Neural cell (in vitro differentiated cells): ENCODE results near the gene BICDL1. TPM values are rescaled to one million over a fixed set of nuclear protein-coding genes. Genes with fewer than 3 reads are reported as not detected.

Source experiments
- H2AFZ ChIP-seq: fragments of 200-600, 300-800 bp; sonication (generic), shearing (Covaris generic); 2 replicates; pipeline ENCODE4 v1.6.0; 2014; ENCODE audit warnings: low read depth, mild to moderate bottlenecking, antibody characterized with exemption, low read length, moderate library complexity
- H3F3A ChIP-seq: fragments of 200-600 bp; shearing (Covaris generic); 2 replicates; pipeline ENCODE4 v1.6.1; 2016; ENCODE audit warnings: mild to moderate bottlenecking, moderate library complexity, mixed read lengths, antibody characterized with exemption, low read length; ENCODE audit not compliant: insufficient read depth, poor library complexity, severe bottlenecking
- H3K27ac ChIP-seq: fragments of 200-600, 300-800 bp; sonication (generic), shearing (Covaris generic); 2 replicates; pipeline ENCODE4 v1.5.1; 2014; ENCODE audit warnings: mild to moderate bottlenecking, low read length, moderate library complexity
- H3K27me3 ChIP-seq: fragments of 300-800, 200-600 bp; sonication (generic), shearing (Covaris generic); 2 replicates; pipeline ENCODE4 v1.6.0; 2014; ENCODE audit warnings: mild to moderate bottlenecking, low read depth, low read length, moderate library complexity; ENCODE audit not compliant: insufficient read depth
- H3K36me3 ChIP-seq: fragments of 300-800, 200-600 bp; sonication (generic), shearing (Covaris generic); 2 replicates; pipeline ENCODE4 v1.5.1; 2014; ENCODE audit warnings: mild to moderate bottlenecking, antibody characterized with exemption, low read length, moderate library complexity; ENCODE audit not compliant: insufficient read depth
- H3K4me2 ChIP-seq: fragments of 300-800, 200-600 bp; sonication (generic), shearing (Covaris generic); 2 replicates; pipeline ENCODE4 v1.6.0; 2014; ENCODE audit warnings: mild to moderate bottlenecking, low read length
- H3K4me3 ChIP-seq: fragments of 300-800, 200-600 bp; sonication (generic), shearing (Covaris generic); 2 replicates; pipeline ENCODE4 v1.5.1; 2014; ENCODE audit warnings: mild to moderate bottlenecking, low read length, moderate library complexity
- H3K79me2 ChIP-seq: fragments of 200-600 bp; shearing (Covaris generic); replicated peaks from 2 replicates; pipeline ENCODE4 v1.6.0; 2014; ENCODE audit warnings: mild to moderate bottlenecking, low read length, moderate library complexity; ENCODE audit not compliant: insufficient read depth
- H3K9ac ChIP-seq: fragments of 300-800, 200-600 bp; sonication (generic), shearing (Covaris generic); 2 replicates; pipeline ENCODE4 v1.6.1; 2016; ENCODE audit warnings: mild to moderate bottlenecking, low read length, mixed read lengths
- H3K9me2 ChIP-seq: fragments of 200-600 bp; shearing (Covaris generic); 2 replicates; pipeline ENCODE4 v1.6.1; 2016; ENCODE audit warnings: mild to moderate bottlenecking, low read length, mixed read lengths; ENCODE audit not compliant: insufficient read depth
- H3K9me3 ChIP-seq: fragments of 200-600, 300-800 bp; sonication (generic), shearing (Covaris generic); 2 replicates; pipeline ENCODE4 v1.6.1; 2016; ENCODE audit warnings: mild to moderate bottlenecking, mixed run types, low read length, moderate library complexity, mixed read lengths
- H4K20me1 ChIP-seq: fragments of 200-600 bp; shearing (Covaris generic); 2 replicates; pipeline ENCODE4 v1.6.1; 2016; ENCODE audit warnings: mild to moderate bottlenecking, mixed run types; ENCODE audit not compliant: insufficient read depth
- EP300 ChIP-seq: fragments of 450-650 bp; conservative IDR thresholded peaks from 2 replicates; pipeline ENCODE4 v1.6.1; 2014; ENCODE audit warnings: antibody characterized with exemption, mild to moderate bottlenecking, moderate library complexity; ENCODE audit not compliant: poor library complexity, severe bottlenecking
- EZH2 ChIP-seq: fragments of 200-600, 300-800 bp; shearing (Covaris generic), sonication (generic); IDR thresholded peaks from 2 replicates; pipeline ENCODE4 v1.6.1; 2014; ENCODE audit warnings: antibody characterized with exemption, low read length, borderline replicate concordance, mild to moderate bottlenecking; ENCODE audit not compliant: insufficient read depth, poor library complexity, severe bottlenecking
- MXI1 ChIP-seq: fragments of 450-650 bp; conservative IDR thresholded peaks from 2 replicates; pipeline ENCODE4 v1.6.1; 2014; ENCODE audit warnings: antibody characterized with exemption, mild to moderate bottlenecking; ENCODE audit not compliant: poor library complexity, severe bottlenecking
- POLR2AphosphoS5 ChIP-seq: IDR thresholded peaks from 2 replicates; pipeline ENCODE4 v1.6.1; 2012
- RAD21 ChIP-seq: fragments of 450-650 bp; conservative IDR thresholded peaks from 2 replicates; pipeline ENCODE4 v1.6.1; 2014; ENCODE audit warnings: antibody characterized with exemption, mild to moderate bottlenecking, moderate library complexity
- SMC3 ChIP-seq: fragments of 450-650 bp; conservative IDR thresholded peaks from 2 replicates; pipeline ENCODE4 v1.6.1; 2014; ENCODE audit warnings: antibody characterized with exemption, mild to moderate bottlenecking, moderate library complexity; ENCODE audit not compliant: poor library complexity
- TAF1 ChIP-seq: IDR thresholded peaks from 2 replicates; pipeline ENCODE4 v1.6.1; 2012; ENCODE audit warnings: low read depth
- polyA plus RNA-seq: library from polyadenylated mRNA; depleted of rRNA; stranded (reverse); fragments of >200 nt; gene quantifications from 2 replicates; pipeline ENCODE4 v1.2.3, GENCODE V29; 2014
- TF ChIP-seq, protein P1 (sequence below): IDR thresholded peaks from 2 replicates; pipeline ENCODE4 v1.6.1; 2012; ENCODE audit warnings: borderline replicate concordance
- TF ChIP-seq, protein P2 (sequence below): fragments of 450-650 bp; IDR thresholded peaks from 2 replicates; pipeline ENCODE4 v1.5.1; 2014; ENCODE audit warnings: antibody characterized with exemption, mild to moderate bottlenecking, moderate library complexity; ENCODE audit not compliant: poor library complexity, severe bottlenecking

The BICDL1 gene
- polyA plus RNA-seq, 1 donor from 2014 or later = 136 TPM

DNA sequence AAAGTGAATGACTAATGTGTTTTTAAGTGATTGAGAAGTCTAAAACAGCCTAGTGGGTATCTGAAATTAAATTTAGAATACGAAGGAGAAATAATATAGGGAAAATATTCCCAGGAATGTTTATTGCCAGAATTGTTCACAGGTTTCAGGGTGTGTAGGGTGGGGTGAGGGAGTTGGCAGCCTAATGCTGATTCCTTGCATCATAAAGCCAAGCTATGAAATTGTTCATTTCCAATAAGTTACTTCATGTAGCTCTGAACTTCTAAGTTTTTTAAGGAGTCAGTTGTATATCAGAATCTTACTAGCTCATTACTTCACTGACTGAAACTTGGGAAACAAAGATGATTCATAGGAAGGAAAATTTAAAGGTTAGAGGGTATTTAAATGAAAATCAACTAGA lies 71.2 kb downstream of the BICDL1 start:
- no peak overlapping the region for H3K4me3 ChIP-seq
- no peaks in the 10 kb centered on the region for H3K9me2 ChIP-seq
- H3K4me2 ChIP-seq = no peak overlapping the region
- no peaks in the 10 kb centered on the region for H3K79me2 ChIP-seq
- H2AFZ ChIP-seq = no peak overlapping the region
- no peaks in the 10 kb centered on the region for H3K9me3 ChIP-seq
- H3K9ac ChIP-seq = no peak overlapping the region
- peaks cover 7% of the 10 kb centered on the region for H3K36me3 ChIP-seq
- no peaks in the 10 kb centered on the region for H4K20me1 ChIP-seq
- no peak overlapping the region for H3K27ac ChIP-seq
- no peaks in the 10 kb centered on the region for H3F3A ChIP-seq
- no peaks in the 10 kb centered on the region for H3K27me3 ChIP-seq
- TF ChIP-seq MXI1 (no peak), EP300 (no peak), RAD21 (no peak), POLR2AphosphoS5 (no peak)
- TF ChIP-seq, protein P1, sequence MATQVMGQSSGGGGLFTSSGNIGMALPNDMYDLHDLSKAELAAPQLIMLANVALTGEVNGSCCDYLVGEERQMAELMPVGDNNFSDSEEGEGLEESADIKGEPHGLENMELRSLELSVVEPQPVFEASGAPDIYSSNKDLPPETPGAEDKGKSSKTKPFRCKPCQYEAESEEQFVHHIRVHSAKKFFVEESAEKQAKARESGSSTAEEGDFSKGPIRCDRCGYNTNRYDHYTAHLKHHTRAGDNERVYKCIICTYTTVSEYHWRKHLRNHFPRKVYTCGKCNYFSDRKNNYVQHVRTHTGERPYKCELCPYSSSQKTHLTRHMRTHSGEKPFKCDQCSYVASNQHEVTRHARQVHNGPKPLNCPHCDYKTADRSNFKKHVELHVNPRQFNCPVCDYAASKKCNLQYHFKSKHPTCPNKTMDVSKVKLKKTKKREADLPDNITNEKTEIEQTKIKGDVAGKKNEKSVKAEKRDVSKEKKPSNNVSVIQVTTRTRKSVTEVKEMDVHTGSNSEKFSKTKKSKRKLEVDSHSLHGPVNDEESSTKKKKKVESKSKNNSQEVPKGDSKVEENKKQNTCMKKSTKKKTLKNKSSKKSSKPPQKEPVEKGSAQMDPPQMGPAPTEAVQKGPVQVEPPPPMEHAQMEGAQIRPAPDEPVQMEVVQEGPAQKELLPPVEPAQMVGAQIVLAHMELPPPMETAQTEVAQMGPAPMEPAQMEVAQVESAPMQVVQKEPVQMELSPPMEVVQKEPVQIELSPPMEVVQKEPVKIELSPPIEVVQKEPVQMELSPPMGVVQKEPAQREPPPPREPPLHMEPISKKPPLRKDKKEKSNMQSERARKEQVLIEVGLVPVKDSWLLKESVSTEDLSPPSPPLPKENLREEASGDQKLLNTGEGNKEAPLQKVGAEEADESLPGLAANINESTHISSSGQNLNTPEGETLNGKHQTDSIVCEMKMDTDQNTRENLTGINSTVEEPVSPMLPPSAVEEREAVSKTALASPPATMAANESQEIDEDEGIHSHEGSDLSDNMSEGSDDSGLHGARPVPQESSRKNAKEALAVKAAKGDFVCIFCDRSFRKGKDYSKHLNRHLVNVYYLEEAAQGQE = no peak

DNA sequence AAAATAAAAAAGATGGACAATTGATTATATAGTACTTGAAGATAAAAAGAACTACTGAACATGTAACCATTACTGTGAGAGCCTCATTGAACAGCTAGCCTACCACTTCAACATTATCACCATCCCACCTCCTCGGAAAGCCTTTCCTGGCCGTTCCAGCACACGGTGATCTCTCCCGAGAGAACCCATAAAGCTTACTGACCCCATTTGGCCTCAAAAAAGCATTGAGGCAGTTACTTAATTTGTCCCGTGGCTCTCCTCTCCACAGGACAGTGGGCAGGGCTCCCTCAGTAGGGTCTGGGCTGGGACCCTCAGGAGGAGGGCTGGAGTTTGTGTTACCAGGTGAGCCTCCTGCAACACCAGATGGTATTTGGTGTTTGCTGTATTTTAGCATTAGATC lies 71.7 kb downstream of the BICDL1 start:
- Histone ChIP-seq H4K20me1 (no peaks in the 10 kb centered on the region), H3K27me3 (no peaks in the 10 kb centered on the region), H3K36me3 (peaks cover 7% of the 10 kb centered on the region), H3K4me2 (no peak overlapping the region), H3K9me3 (no peaks in the 10 kb centered on the region), H3K79me2 (no peaks in the 10 kb centered on the region), H3K27ac (no peak overlapping the region), H3K9me2 (no peaks in the 10 kb centered on the region), H3K4me3 (no peak overlapping the region), H2AFZ (no peak overlapping the region), H3K9ac (no peak overlapping the region), H3F3A (no peaks in the 10 kb centered on the region)
- TF ChIP-seq MXI1 = no peak
- TF ChIP-seq, protein P1 = no peak
- TF ChIP-seq SMC3 = no peak
- no peak for TF ChIP-seq EZH2
- no peak for TF ChIP-seq TAF1
- TF ChIP-seq POLR2AphosphoS5 = no peak
- no peak for TF ChIP-seq EP300
- no peak for TF ChIP-seq RAD21
- TF ChIP-seq, protein P2, sequence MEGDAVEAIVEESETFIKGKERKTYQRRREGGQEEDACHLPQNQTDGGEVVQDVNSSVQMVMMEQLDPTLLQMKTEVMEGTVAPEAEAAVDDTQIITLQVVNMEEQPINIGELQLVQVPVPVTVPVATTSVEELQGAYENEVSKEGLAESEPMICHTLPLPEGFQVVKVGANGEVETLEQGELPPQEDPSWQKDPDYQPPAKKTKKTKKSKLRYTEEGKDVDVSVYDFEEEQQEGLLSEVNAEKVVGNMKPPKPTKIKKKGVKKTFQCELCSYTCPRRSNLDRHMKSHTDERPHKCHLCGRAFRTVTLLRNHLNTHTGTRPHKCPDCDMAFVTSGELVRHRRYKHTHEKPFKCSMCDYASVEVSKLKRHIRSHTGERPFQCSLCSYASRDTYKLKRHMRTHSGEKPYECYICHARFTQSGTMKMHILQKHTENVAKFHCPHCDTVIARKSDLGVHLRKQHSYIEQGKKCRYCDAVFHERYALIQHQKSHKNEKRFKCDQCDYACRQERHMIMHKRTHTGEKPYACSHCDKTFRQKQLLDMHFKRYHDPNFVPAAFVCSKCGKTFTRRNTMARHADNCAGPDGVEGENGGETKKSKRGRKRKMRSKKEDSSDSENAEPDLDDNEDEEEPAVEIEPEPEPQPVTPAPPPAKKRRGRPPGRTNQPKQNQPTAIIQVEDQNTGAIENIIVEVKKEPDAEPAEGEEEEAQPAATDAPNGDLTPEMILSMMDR = no peak
